Bronchial epithelial cell (primary cell): ENCODE measurements around the gene OTX1. TPM values are rescaled to one million over a fixed set of nuclear protein-coding genes. Genes with fewer than 3 reads are reported as not detected.
"Not testable (repeated sequence)": the region's sequence is repeated elsewhere in the genome, so short reads cannot be mapped to it uniquely, and the experiment has no call there.

Source experiments
- DNase-seq: peaks from one replicate; pipeline ENCODE4 v3.0.0-alpha.2; 2010; ENCODE audit warnings: low read depth
- FAIRE-seq: peaks from 2 replicates; lab custom pipeline; 2011; peaks lifted over from hg19 to GRCh38; lab: Jason Lieb, UNC
- H3K27me3 ChIP-seq: 2 replicates; pipeline ENCODE4 v1.5.1; 2011; ENCODE audit warnings: low read length; ENCODE audit not compliant: control insufficient read depth, insufficient read depth
- H3K36me3 ChIP-seq: 2 replicates; pipeline ENCODE4 v1.5.1; 2011; ENCODE audit warnings: low read length; ENCODE audit not compliant: control insufficient read depth, insufficient read depth
- H3K4me3 ChIP-seq: 2 replicates; pipeline ENCODE4 v1.5.1; 2011; ENCODE audit warnings: mild to moderate bottlenecking, low read depth, low read length, control low read depth
- CTCF ChIP-seq: IDR thresholded peaks from 2 replicates; pipeline ENCODE4 v1.5.1; 2011; ENCODE audit warnings: mild to moderate bottlenecking, moderate library complexity, low read length, control low read depth, inconsistent platforms; ENCODE audit not compliant: insufficient read depth, severe bottlenecking
- total RNA-seq: library from RNA; depleted of rRNA; stranded (reverse); fragments of >200 nt; gene quantifications from 2 replicates; pipeline ENCODE4 v1.2.1, GENCODE V29; 2014

OTX1 gene
- total RNA-seq, 1 donor from 2014 or later, result 0.79 TPM

- DNase-seq (no peak), FAIRE-seq (no peak)
- no peak for TF ChIP-seq CTCF
Measured at GRCh38 chr2:63009490-63009889, 41.1 kb upstream of the OTX1 start.

GRCh38 chr2:63012541-63012940, 38.1 kb upstream of the OTX1 start:
- TF ChIP-seq CTCF, result no peak
- no peak for FAIRE-seq
- H3K36me3 ChIP-seq, result peaks cover 4% of the 10 kb centered on the region
- no peaks in the 10 kb centered on the region for H3K27me3 ChIP-seq
- DNase-seq, result no peak
- no peak overlapping the region for H3K4me3 ChIP-seq

More at GRCh38 chr2:63009490-63009889, 41.1 kb upstream of the OTX1 start:
- Histone ChIP-seq H3K36me3 (peaks cover 4% of the 10 kb centered on the region), H3K4me3 (no peak overlapping the region), H3K27me3 (no peaks in the 10 kb centered on the region)

GRCh38 chr2:63013438-63013837, 37.2 kb upstream of the OTX1 start:
- Histone ChIP-seq H3K4me3 (no peak overlapping the region), H3K36me3 (peaks cover 4% of the 10 kb centered on the region), H3K27me3 (no peaks in the 10 kb centered on the region)
- DNase-seq, result no peak
- FAIRE-seq, result no peak
- no peak for TF ChIP-seq CTCF

- H3K27me3 ChIP-seq, result no peaks in the 10 kb centered on the region
- H3K36me3 ChIP-seq, result peaks cover 4% of the 10 kb centered on the region
- H3K4me3 ChIP-seq, result no peak overlapping the region
- no peak for DNase-seq
- TF ChIP-seq CTCF, result no peak
- FAIRE-seq, result no peak
Measured at GRCh38 chr2:63015389-63015788, 35.2 kb upstream of the OTX1 start.

- no peak for TF ChIP-seq CTCF
- no peaks in the 10 kb centered on the region for H3K27me3 ChIP-seq
- no peak overlapping the region for H3K4me3 ChIP-seq
- H3K36me3 ChIP-seq, result peaks cover 3% of the 10 kb centered on the region
- no peak for FAIRE-seq
- DNase-seq, result no peak
Measured at GRCh38 chr2:63018439-63018838, 32.2 kb upstream of the OTX1 start.

GRCh38 chr2:63019686-63020085, 30.9 kb upstream of the OTX1 start:
- DNase-seq, FAIRE-seq, H3K36me3 ChIP-seq, H3K27me3 ChIP-seq, H3K4me3 ChIP-seq: not testable (repeated sequence)
